Mononuclear cell (primary cell): ENCODE data around the gene KIAA0930. TPM values are rescaled to one million over a fixed set of nuclear protein-coding genes. Genes with fewer than 3 reads are reported as not detected.
"Not testable (repeated sequence)": the region's sequence is repeated elsewhere in the genome, so short reads cannot be mapped to it uniquely, and the experiment has no call there.

Source experiments
- H3K27me3 ChIP-seq: 2 replicates; pipeline ENCODE4 v1.6.0; 2011; ENCODE audit warnings: low read length, control low read depth; ENCODE audit not compliant: insufficient read depth
- H3K4me1 ChIP-seq: 2 replicates; pipeline ENCODE4 v1.5.1; 2011; ENCODE audit warnings: mild to moderate bottlenecking, low read length, control low read depth; ENCODE audit not compliant: insufficient read depth
- H3K4me3 ChIP-seq: 2 replicates; pipeline ENCODE4 v1.5.1; 2011; ENCODE audit warnings: mild to moderate bottlenecking, low read length, moderate library complexity
- H3K9me3 ChIP-seq: 2 replicates; pipeline ENCODE4 v1.5.1; 2011; ENCODE audit warnings: low read depth, mild to moderate bottlenecking, control low read depth, low read length
- total RNA-seq: library from RNA; depleted of rRNA; stranded (reverse); fragments of >200 nt; gene quantifications from one replicate; pipeline ENCODE4 v1.2.3, GENCODE V29; 2012

Gene KIAA0930
- total RNA-seq, 1 donor = 20.5 TPM

DNA sequence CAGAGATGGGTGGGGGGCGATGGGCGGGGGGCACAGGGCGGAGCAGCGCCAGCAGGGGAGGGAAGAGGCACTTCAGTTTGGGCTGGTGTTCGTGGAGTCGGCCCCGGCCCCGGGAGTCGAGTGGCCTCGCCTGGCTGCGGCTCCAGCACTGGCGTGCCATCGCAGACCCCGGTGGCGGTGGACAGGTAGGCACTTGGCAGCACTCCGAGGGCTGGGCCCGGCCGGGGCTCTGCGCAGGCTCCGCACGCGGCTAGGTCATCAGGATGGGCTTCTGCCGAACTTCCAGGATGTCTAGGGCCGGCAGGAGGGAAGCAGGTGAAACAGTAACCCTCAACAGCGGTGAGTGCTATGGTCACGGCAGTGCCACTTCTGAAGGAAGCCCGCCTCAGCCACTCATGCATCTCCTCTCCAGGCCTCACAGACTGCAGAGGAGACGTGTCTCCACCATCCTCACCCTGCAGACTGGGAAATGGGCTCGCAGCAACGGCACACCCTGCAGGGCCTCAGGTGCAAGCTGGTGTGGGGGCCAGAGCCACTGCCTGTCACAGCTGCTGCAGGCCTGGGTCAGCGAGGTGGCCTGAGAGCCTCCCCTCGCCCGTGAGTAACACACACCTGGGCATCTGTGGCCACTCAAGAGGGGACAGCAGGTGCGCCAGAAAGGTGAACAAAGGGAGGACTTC, 43.6 kb downstream of the KIAA0930 start:
- no peaks in the 10 kb centered on the region for H3K27me3 ChIP-seq

DNA sequence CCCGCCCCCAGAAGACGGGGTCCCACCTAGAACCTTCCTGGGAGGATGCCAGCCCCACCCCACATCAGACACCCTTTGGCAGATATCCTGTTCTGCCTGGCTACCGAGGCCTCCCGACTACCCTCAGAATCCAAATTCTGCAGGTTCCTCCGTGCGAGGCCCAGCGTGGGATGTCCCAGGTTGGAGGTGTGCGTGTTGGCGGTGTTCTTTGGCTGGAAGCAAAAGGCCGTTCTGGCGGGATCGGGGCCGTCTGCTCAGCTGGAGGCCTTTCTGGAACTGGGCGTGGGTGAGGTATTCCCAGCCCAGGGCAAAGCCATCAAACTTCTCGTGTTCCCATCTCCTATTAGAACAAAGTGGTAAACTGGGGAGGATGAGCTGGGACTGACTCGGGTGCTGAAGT, 44.4 kb downstream of the KIAA0930 start:
- Histone ChIP-seq H3K4me1 (no peaks in the 10 kb centered on the region), H3K9me3 (no peaks in the 10 kb centered on the region), H3K4me3 (no peak overlapping the region), H3K27me3 (no peaks in the 10 kb centered on the region)

More for the DNA sequence above, 43.6 kb downstream of the KIAA0930 start:
- Histone ChIP-seq H3K9me3 (no peaks in the 10 kb centered on the region), H3K4me3 (no peak overlapping the region), H3K4me1 (no peaks in the 10 kb centered on the region)

DNA sequence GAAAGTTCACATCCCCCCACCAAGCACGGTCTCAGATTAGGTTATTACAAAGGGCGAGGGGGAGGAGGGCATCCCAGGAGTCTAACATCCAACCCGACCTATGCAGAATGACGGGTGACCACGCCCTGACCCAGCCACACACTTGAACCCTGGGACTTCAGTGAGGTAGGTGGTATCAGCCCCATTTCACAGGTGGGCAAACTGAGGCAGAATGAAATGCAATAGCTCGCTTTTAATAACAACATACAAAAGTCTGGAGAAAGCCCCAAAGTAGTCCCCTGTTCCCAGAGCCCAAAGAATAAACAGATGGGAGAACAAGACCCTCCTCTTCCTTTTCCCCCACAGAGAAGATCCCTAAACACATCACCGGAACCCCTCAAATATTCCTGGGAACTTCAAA, 45.1 kb downstream of the KIAA0930 start:
- H3K27me3 ChIP-seq = no peaks in the 10 kb centered on the region
- H3K4me1 ChIP-seq = no peaks in the 10 kb centered on the region

DNA sequence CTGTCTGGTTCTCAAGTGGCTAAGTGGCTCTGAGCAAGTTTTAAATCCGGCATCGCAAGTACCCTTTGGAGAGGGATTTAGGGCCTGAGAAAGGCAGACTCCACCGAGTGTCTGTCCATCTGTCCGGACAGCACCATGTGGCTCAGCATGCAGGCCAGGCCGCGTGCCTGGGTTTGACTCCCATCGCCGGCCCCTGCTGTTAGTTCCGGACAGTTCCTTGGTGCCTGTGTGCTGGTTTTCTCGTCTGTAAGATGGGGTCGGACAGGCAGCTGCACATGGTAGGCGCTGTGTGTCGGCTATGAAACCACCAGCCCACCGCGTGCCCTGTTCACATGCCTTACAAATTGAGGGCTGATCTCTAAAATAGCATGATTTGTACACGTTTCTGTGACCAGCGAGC, 46.0 kb downstream of the KIAA0930 start:
- H3K27me3 ChIP-seq = no peaks in the 10 kb centered on the region

More for the DNA sequence above, 45.1 kb downstream of the KIAA0930 start:
- Histone ChIP-seq H3K4me3 (no peak overlapping the region), H3K9me3 (no peaks in the 10 kb centered on the region)

DNA sequence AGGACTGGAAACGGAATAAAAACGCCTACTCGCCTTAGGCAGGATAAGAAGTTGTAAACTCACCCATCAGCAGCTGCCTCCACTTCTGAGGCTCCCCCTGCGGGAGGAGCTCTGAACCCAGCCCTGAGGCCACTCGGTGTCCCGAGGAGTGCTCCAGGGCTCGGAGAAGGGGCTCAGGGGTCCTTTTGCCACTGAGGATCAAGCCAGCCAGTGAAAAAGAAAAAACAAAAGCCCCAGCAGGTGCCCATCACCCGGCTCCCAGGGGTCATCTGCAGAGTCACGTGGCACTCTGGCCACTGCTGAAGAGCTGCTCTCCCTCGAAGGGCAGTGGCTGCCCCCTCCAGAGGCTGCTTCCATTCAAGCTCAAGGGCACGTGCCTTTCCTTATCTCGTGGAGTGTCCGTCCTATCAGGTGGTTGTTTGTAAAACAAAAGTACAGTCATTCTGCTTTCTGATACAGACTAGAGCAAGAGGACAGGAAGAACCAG, 48.0 kb downstream of the KIAA0930 start:
- Histone ChIP-seq H3K4me3 (no peak overlapping the region), H3K27me3 (no peaks in the 10 kb centered on the region), H3K9me3 (no peaks in the 10 kb centered on the region), H3K4me1 (no peaks in the 10 kb centered on the region)

More for the DNA sequence above, 46.0 kb downstream of the KIAA0930 start:
- Histone ChIP-seq H3K9me3 (no peaks in the 10 kb centered on the region), H3K4me1 (no peaks in the 10 kb centered on the region), H3K4me3 (no peak overlapping the region)

DNA sequence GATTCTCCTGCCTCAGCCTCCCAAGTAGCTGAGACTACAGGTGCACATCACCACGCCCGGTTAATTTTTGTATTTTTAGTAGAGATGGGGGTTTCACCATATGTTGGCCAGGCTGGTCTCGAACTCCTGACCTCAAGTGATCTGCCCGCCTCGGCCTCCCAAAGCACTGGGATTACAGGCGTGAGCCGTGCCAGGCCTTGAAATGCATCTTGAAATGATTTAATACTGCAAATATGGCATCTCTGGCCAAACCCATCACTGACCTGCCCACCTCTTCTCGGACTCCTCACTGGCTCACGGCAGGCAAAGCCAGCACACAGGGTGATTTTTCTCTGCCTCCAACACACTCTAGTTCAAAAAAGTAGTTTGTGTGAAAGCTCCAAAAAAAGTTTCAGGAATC, 48.9 kb downstream of the KIAA0930 start:
- H3K27me3 ChIP-seq, H3K4me3 ChIP-seq, H3K9me3 ChIP-seq, H3K4me1 ChIP-seq: not testable (repeated sequence)

DNA sequence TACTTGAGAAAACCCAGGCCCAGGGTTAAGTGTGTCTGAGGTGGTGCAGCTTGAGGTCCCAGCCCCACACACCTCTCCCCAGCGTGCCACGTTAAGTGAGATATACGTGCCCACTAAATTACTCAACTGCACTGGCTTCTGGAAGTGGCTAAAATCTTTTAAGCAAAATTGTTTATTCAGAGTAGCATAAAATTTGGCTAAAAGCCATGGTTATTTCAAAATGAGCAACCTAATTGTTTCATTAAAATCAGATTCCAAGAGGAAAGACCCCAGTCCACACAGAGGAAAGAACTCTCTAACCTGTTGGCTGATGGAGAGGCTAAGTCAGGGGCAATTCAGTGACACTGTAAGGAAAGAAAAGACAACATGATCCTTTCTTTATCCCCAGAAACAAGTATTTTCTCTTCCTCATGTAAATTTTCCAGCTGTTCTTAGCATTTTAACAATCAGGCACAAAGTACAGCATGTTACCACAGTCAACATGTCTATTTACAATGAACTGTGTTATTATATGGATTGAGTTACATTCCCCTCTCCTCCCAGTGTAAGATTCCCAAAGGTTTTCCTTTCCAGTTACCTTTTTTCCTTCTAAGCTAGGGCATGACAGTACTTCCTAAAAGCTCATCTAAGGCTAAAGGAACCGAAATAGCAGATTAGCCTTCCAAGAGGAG, 50.4 kb downstream of the KIAA0930 start:
- Histone ChIP-seq H3K27me3 (no peaks in the 10 kb centered on the region), H3K4me3 (no peak overlapping the region), H3K4me1 (no peaks in the 10 kb centered on the region), H3K9me3 (no peaks in the 10 kb centered on the region)

DNA sequence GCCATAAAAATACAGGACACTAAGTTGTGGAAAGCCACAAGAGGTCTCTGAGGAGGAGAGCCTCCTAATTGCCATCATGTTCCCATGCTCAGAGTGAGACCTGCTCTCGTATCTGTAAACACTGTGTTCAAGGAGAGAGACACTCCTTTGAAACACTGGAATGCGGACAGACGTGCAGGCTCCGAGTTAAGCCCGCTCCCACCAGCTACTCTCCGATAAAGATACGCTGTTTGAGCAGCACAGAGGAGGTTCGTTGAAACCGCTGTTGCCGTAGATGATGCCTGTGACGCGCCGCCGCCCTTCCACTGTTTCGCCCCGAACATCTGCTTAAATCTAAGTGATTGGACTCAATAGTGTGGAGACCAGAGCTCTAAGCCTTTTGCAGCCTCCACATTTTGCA, 51.9 kb downstream of the KIAA0930 start:
- Histone ChIP-seq H3K27me3 (no peaks in the 10 kb centered on the region), H3K4me1 (no peaks in the 10 kb centered on the region), H3K9me3 (no peaks in the 10 kb centered on the region), H3K4me3 (no peak overlapping the region)

DNA sequence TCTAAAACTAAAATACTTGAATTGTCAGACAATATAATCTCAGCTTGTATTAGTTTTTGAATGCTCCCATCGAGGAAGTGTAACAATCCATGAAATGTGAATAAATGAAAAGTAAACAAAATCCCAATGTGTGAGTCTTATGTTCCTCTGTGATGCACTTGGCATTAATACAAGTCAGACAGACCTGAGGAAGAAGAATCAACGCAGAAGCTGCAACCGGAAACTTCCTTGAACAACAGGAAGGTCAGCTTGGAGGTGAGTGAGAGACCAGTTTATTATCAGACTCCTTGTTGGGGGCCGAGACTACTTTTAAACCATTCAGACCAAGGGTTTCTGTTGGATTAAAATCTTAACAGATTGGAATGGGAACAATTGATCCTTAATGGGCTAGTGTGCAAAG, 52.8 kb downstream of the KIAA0930 start:
- no peaks in the 10 kb centered on the region for H3K4me1 ChIP-seq

DNA sequence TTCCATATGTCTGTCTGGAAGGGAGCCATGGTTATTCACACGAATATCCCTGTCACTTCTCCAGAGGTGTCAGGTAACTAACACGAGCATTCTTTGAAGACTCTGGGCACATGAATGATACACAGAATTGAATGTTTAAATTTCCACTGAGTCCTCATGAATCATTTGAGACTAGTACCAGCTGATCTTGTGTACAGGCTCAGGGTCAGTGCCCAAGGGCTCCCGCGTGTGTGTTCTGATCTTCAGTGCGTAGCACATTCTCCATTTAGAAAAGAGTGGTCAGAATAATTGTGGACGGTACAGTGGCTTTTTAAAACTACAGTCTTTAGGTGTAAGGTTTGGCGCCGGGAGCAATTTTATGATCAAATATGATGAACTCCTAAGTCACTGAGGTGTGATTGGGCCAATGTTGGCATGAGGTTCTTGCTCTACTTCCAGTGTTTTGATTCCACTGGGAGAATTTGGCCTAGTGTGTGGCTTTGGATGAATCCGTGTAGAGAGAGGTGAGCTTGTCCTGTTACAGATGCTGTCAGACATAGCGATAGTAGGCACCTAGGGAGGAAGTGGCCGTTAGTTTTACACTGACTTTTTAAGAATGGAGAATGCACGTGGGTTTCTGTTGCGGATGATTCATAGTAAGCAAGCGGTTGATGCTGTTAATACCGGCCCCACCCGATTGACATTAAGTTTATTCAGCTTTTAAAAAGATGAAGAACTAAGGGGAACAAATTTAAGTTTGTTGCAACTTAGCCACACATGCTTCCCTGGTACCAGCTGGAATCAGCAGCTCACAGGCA, 54.8 kb downstream of the KIAA0930 start:
- Histone ChIP-seq H3K27me3 (no peaks in the 10 kb centered on the region), H3K4me1 (no peaks in the 10 kb centered on the region), H3K4me3 (no peak overlapping the region), H3K9me3 (no peaks in the 10 kb centered on the region)

More for the DNA sequence above, 52.8 kb downstream of the KIAA0930 start:
- Histone ChIP-seq H3K27me3 (no peaks in the 10 kb centered on the region), H3K4me3 (no peak overlapping the region), H3K9me3 (no peaks in the 10 kb centered on the region)

DNA sequence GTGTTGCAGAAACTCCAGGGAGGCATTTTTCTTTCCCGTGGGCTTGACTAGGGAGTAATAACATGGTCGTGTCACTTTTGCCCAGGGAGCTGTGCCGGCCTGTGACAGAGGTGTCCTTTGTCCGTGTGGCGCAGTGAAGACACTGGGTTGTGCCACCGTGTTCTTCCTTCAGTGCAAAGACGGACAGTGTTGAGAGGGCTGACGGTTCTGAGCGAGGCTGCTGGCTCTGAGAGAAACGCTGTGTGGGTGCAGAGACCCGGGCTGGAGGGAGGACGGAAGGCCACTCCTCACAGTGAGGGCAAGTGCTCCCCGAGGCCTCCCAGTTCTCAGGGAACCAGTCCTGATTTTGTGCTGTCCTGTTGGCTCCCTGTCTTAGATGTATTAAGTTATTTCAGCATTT, 56.7 kb downstream of the KIAA0930 start:
- H3K9me3 ChIP-seq = no peaks in the 10 kb centered on the region
- H3K4me1 ChIP-seq = peaks cover 15% of the 10 kb centered on the region
- H3K27me3 ChIP-seq = no peaks in the 10 kb centered on the region
- no peak overlapping the region for H3K4me3 ChIP-seq

DNA sequence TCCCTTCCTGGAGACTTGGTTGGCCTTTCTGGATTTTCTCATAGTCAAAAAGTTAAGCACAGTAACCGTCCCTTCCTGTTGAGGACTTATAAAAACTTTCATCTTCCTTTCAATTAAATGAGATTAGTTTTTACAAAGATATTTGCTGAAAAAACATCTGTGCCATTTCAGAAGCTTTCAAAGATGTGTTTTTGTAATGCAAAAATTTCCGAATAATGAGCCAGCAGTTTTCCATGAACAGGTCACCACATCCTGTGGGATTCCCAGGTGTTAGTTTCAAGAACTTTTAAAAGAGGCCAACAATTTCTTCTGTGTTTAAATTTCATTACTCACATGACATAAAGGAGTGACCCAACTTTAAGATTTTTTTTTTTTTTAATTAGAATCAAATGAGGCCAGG, 58.9 kb downstream of the KIAA0930 start:
- Histone ChIP-seq H3K4me3 (no peak overlapping the region), H3K9me3 (no peaks in the 10 kb centered on the region), H3K4me1 (peaks cover 15% of the 10 kb centered on the region), H3K27me3 (no peaks in the 10 kb centered on the region)

DNA sequence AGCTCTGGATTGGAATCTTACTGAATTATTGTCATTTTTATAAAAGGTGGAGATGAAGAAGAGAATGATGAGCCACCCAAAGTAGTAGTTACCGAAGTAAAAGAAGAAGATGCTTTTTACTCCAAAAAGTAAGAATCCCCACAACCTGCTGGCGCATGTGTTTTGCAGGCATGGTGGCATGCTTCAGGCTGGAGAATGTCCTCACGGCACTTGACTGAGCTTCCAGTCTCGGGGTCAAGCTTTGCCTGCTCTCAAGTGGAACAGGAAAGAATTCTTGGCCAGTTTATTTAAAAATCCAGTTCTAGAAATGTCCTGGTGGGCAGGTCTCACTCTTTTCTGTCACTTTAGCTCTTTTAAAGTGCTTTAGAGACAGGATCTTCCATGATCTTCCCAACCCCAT, 59.5 kb downstream of the KIAA0930 start:
- H3K27me3 ChIP-seq = no peaks in the 10 kb centered on the region
- no peak overlapping the region for H3K4me3 ChIP-seq
- H3K9me3 ChIP-seq = no peaks in the 10 kb centered on the region
- peaks cover 17% of the 10 kb centered on the region for H3K4me1 ChIP-seq

DNA sequence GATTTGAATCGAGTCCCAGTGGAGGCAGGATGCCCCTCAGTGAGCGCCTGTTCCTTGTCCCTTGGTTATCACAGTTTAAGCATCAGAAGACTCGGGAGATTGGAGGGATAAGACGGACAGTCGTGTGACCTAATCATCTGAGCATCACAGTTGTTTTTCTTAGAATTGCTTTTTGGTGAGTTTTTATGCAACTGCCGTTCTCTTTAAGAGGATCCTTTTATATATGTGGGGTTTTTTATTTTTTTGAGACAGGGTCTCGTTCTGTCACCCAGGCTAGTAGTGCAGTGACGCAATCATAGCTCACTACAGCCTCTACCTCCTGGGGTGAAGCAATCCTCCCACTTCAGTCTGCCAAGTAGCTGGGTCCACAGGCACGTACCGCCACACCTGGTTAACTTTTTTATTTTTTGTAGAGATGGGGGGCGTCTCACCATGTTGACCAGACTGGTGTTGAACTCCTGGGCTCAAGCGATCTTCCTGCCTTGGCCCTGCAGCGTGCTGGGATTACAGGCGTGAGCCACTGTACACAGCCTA, 60.5 kb downstream of the KIAA0930 start:
- no peak overlapping the region for H3K4me3 ChIP-seq

More for the DNA sequence above, 60.5 kb downstream of the KIAA0930 start:
- H3K27me3 ChIP-seq = no peaks in the 10 kb centered on the region
- peaks cover 25% of the 10 kb centered on the region for H3K4me1 ChIP-seq
- no peaks in the 10 kb centered on the region for H3K9me3 ChIP-seq
